Lung (tissue), 12 donors: ENCODE measurements around the gene DDX1. TPM values are rescaled to one million over a fixed set of nuclear protein-coding genes. Genes with fewer than 3 reads are reported as not detected.

ENCODE experiments used
- ATAC-seq: fragments of 200-7000 bp; cut with Tn5 transposase; one replicate; pipeline ENCODE4 v1.9.1; 2020; ENCODE audit warnings: moderate number of reproducible peaks; ENCODE audit not compliant: insufficient read depth, low FRiP score
- DNase-seq, 3 donors: peaks; one replicate each; pipeline ENCODE4 v3.0.0-alpha.2; 2013 to 2017
- H3K27ac ChIP-seq, 2 donors: one replicate each; pipeline ENCODE4 v1.5.1; 2013; ENCODE audit warnings: mild to moderate bottlenecking in 2 of 2, moderate library complexity in 2 of 2, control low read depth in 1 of 2, inconsistent platforms in 1 of 2, low read depth in 1 of 2, low read length in 1 of 2
- H3K27me3 ChIP-seq, 3 donors: one replicate each; pipeline ENCODE4 v1.5.1; 2013; ENCODE audit warnings: low read length in 2 of 3; ENCODE audit not compliant: control insufficient read depth in 3 of 3, insufficient read depth in 3 of 3
- H3K36me3 ChIP-seq, 4 donors: one replicate each; pipeline ENCODE4 v1.5.1; 2013; ENCODE audit warnings: low read length in 4 of 4, mild to moderate bottlenecking in 1 of 4, moderate library complexity in 1 of 4; ENCODE audit not compliant: control insufficient read depth in 4 of 4, insufficient read depth in 4 of 4
- H3K4me1 ChIP-seq, 5 donors: one replicate each; pipeline ENCODE4 v1.5.1; 2013; ENCODE audit warnings: low read length in 5 of 5, mild to moderate bottlenecking in 2 of 5, moderate library complexity in 1 of 5; ENCODE audit not compliant: control insufficient read depth in 5 of 5, insufficient read depth in 5 of 5
- H3K4me3 ChIP-seq: one replicate; pipeline ENCODE4 v1.5.1; 2013; ENCODE audit warnings: mild to moderate bottlenecking, control low read depth, moderate library complexity
- H3K9ac ChIP-seq, 2 donors: one replicate each; pipeline ENCODE4 v1.5.1; 2013; ENCODE audit warnings: low read length in 2 of 2, control low read depth in 1 of 2; ENCODE audit not compliant: insufficient read depth in 1 of 2
- H3K9me3 ChIP-seq, 4 donors: one replicate each; pipeline ENCODE4 v1.5.1; 2013; ENCODE audit warnings: low read length in 3 of 4, mild to moderate bottlenecking in 1 of 4, moderate library complexity in 1 of 4; ENCODE audit not compliant: control insufficient read depth in 4 of 4, insufficient read depth in 3 of 4
- WGBS, 2 donors: extraction: QIAGEN DNeasy Blood & Tissue Kit; methylation state at CpG; one replicate each; pipeline ENCODE4 v1.1.7; 2013; 5-methylcytosine and 5-hydroxymethylcytosine counted together
- polyA plus RNA-seq, 2 donors: library from polyadenylated mRNA; stranded (reverse); fragments of 200-250 nt; gene quantifications; one replicate each; pipeline ENCODE4 v1.2.1, GENCODE V29; 2013
- total RNA-seq, 2 donors: library from RNA; depleted of rRNA in 1 of 2; stranded (reverse); fragments of >200 nt in 1 of 2; gene quantifications; one replicate each; pipeline ENCODE4 v1.2.1, GENCODE V29; 2014 to 2021
- TF ChIP-seq, protein P1 (sequence below): IDR thresholded peaks from 2 replicates; pipeline ENCODE4 v1.5.1; 2012; ENCODE audit warnings: mild to moderate bottlenecking; ENCODE audit errors: control extremely low read depth, extremely low read depth
- donor health status: control.
- donor health status: control.
- donor health status: Bipolar disorder and iron deficiency.
- donor health status: healthy.
- donor health status: DM: yes; HTN: yes; CAD: no.

DDX1 gene
- total and polyA plus RNA-seq, 4 donors, result 53.7 to 85.2 (median 60.5) TPM

DNA sequence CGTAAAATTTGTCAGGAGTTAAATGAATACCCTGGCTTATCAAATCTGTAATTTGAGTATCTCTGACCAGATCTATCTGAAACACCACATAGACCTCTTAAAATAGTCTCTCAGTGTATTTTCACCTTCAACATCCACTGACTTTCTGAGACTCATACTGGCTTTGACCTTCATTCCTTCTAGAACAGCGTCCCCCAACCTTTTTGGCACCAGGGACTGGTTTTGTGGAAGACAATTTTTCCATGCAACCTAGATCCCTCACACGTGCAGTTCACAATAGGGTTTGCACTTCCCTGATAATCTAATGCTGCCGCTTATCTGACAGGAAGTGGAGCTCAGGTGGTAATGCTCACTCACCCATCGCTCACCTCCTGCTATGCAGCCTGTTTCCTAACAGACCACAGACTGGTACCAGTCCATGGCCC lies 33.8 kb upstream of the DDX1 start:
- H3K4me1 ChIP-seq, result peaks cover 0 to 19% (median 5%) of the 10 kb centered on the region in 5 donors
- H3K27me3 ChIP-seq, result no peaks in the 10 kb centered on the region
- H3K9me3 ChIP-seq, result no peaks in the 10 kb centered on the region
- no peak overlapping the region for H3K4me3 ChIP-seq
- ATAC-seq (no peak), DNase-seq (no peak)
- no peak overlapping the region for H3K27ac ChIP-seq
- H3K9ac ChIP-seq, result no peak overlapping the region
- peaks cover 0 to 8% (median 6%) of the 10 kb centered on the region in 4 donors for H3K36me3 ChIP-seq
- WGBS, 2 donors, result 55 to 69% methylated on average over 5 of the region's 5 CpGs
- TF ChIP-seq, protein P1, sequence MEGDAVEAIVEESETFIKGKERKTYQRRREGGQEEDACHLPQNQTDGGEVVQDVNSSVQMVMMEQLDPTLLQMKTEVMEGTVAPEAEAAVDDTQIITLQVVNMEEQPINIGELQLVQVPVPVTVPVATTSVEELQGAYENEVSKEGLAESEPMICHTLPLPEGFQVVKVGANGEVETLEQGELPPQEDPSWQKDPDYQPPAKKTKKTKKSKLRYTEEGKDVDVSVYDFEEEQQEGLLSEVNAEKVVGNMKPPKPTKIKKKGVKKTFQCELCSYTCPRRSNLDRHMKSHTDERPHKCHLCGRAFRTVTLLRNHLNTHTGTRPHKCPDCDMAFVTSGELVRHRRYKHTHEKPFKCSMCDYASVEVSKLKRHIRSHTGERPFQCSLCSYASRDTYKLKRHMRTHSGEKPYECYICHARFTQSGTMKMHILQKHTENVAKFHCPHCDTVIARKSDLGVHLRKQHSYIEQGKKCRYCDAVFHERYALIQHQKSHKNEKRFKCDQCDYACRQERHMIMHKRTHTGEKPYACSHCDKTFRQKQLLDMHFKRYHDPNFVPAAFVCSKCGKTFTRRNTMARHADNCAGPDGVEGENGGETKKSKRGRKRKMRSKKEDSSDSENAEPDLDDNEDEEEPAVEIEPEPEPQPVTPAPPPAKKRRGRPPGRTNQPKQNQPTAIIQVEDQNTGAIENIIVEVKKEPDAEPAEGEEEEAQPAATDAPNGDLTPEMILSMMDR, result no peak

GRCh38 chr2:15559379-15560139 lies 32.1 kb upstream of the DDX1 start:
- Histone ChIP-seq H3K27ac (no peak overlapping the region), H3K4me1 (peaks cover 0 to 19% (median 5%) of the 10 kb centered on the region in 5 donors), H3K9me3 (no peaks in the 10 kb centered on the region), H3K9ac (peak overlapping the region in 1 of 2 donors; percentile 47), H3K4me3 (no peak overlapping the region), H3K36me3 (peaks cover 0 to 6% (median 1%) of the 10 kb centered on the region in 4 donors), H3K27me3 (no peaks in the 10 kb centered on the region)
- DNase-seq, result peak in 1 of 3 donors; percentile 8
- 77 to 81% methylated on average over 6 of the region's 6 CpGs for WGBS, 2 donors
- no peak for ATAC-seq
- TF ChIP-seq, protein P1, result no peak

DNA sequence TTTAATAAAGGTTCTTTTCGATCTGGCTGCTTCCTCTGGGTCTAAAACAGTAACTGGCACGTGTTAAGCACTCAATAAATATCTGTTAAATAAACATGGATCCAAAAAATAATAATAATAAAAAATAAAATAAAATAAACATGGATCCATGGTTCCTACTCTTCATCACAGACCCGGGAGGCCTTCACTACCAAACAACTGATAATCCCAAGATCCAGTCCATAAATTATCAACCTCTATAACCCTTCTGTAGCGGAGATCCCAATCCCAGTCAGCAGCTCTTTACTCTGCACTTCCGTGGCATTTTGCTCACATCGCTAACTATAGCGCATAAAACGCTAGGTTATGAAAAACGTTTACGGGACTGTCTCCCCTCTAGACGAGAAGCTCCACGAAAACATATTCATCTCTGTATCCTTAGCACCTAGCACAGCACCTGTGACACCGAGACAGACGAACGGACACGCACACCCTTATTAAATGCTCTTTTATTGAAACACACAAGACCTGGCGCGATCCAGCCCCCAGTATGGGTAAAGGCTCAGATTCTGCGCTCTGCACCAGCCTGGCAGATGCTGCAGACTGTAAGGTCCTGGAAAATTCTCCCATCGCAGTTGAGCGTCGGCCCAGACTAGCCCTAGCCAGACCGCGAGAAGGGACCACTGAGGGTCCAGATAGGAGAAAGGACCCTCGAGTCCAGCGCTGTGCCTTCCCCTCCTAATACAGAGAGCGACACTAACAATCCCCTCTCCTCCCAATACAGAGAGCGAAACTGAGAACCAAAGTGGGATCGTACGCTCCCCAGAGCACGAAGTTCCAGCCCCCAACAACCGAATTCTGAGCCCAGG lies 31.3 kb upstream of the DDX1 start:
- TF ChIP-seq, protein P1, result no peak
- peak; percentile 15 for ATAC-seq
- DNase-seq, result peak; percentile 35 to 60 (median 50)

More for the DNA sequence above, 31.3 kb upstream of the DDX1 start:
- H3K4me1 ChIP-seq, result peaks cover 0 to 19% (median 5%) of the 10 kb centered on the region in 5 donors
- peak overlapping the region; percentile 48 to 54 for H3K27ac ChIP-seq
- WGBS, 2 donors, result 1 to 2% methylated on average over 32 of the region's 32 CpGs
- H3K9me3 ChIP-seq, result no peaks in the 10 kb centered on the region
- peaks cover 0 to 6% (median 1%) of the 10 kb centered on the region in 4 donors for H3K36me3 ChIP-seq
- H3K4me3 ChIP-seq, result peak overlapping the region; percentile 93
- H3K9ac ChIP-seq, result peak overlapping the region; percentile 75 to 90
- H3K27me3 ChIP-seq, result no peaks in the 10 kb centered on the region
